Endothelial cell of umbilical vein (primary cell): ENCODE measurements around the gene MBD2. TPM values are rescaled to one million over a fixed set of nuclear protein-coding genes. Genes with fewer than 3 reads are reported as not detected.

ENCODE experiments used
- BruUV-seq: library from RNA; stranded (reverse); fragments of 400-500 nt; replicated peaks from 2 replicates; lab custom pipeline; 2021; lab: Mats Ljungman, UMichigan
- CTCF ChIA-PET: fragments of 300-600, 350-600 bp; sonication (Branson Sonifier 250); formaldehyde crosslinking; loops from one replicate; lab custom pipeline; 2021; ENCODE audit warnings: antibody characterized with exemption, inconsistent platforms; lab: Charles Lee
- POLR2A ChIA-PET: fragments of 300-600, 350-600 bp; sonication (Branson Sonifier 250); formaldehyde crosslinking; loops from one replicate; lab custom pipeline; 2021; ENCODE audit warnings: antibody characterized with exemption, inconsistent platforms; lab: Charles Lee
- DNase-seq: peaks from one replicate; pipeline ENCODE4 v3.0.0-alpha.2; 2011; ENCODE audit warnings: low read depth, low spot score
- FAIRE-seq: peaks from 2 replicates; lab custom pipeline; 2011; peaks lifted over from hg19 to GRCh38; lab: Jason Lieb, UNC
- H2AFZ ChIP-seq: 2 replicates; pipeline ENCODE4 v1.6.0; 2012; ENCODE audit warnings: low read depth, low read length, control low read depth, inconsistent platforms
- H3K27ac ChIP-seq: 2 replicates; pipeline ENCODE4 v1.5.1; 2011; ENCODE audit warnings: low read depth, mild to moderate bottlenecking, control low read depth, low read length, moderate library complexity; ENCODE audit not compliant: insufficient read depth
- H3K27me3 ChIP-seq, 2 experiments: 2 replicates each; pipeline versions ENCODE4 v1.6.0 to v1.6.1; 2011; ENCODE audit warnings: low read length in 2 of 2, mixed read lengths in 1 of 2; ENCODE audit not compliant: control insufficient read depth in 2 of 2, insufficient read depth in 2 of 2
- H3K36me3 ChIP-seq, 2 experiments: 2 replicates in 1 of 2; 3 replicates in 1 of 2; pipeline ENCODE4 v1.5.1; 2011; ENCODE audit warnings: low read length in 2 of 2, mild to moderate bottlenecking in 1 of 2, moderate library complexity in 1 of 2; ENCODE audit not compliant: control insufficient read depth in 2 of 2, insufficient read depth in 2 of 2; ENCODE audit errors: extremely low read depth in 1 of 2
- H3K4me1 ChIP-seq: 3 replicates; pipeline ENCODE4 v1.5.1; 2011; ENCODE audit warnings: mild to moderate bottlenecking, low read length; ENCODE audit not compliant: control insufficient read depth, insufficient read depth; ENCODE audit errors: extremely low read depth
- H3K4me2 ChIP-seq: 2 replicates; pipeline ENCODE4 v1.6.1; 2011; ENCODE audit warnings: low read length, control low read depth, mixed read lengths; ENCODE audit not compliant: insufficient read depth
- H3K4me3 ChIP-seq, 3 experiments: fragments of 200-600 bp in 1 of 3; sonication (generic), shearing (Covaris generic) in 1 of 3; replicated peaks in 1 of 3; 2 replicates each; pipeline ENCODE4 v1.5.1; 2011 to 2016; ENCODE audit warnings: control low read depth in 3 of 3, low read length in 3 of 3, mild to moderate bottlenecking in 2 of 3, inconsistent platforms in 1 of 3, low read depth in 1 of 3, moderate library complexity in 1 of 3; ENCODE audit not compliant: insufficient read depth in 1 of 3
- H3K79me2 ChIP-seq: 2 replicates; pipeline ENCODE4 v1.6.0; 2012; ENCODE audit warnings: low read length, inconsistent platforms; ENCODE audit not compliant: control insufficient read depth, insufficient read depth
- H3K9ac ChIP-seq: replicated peaks from 2 replicates; pipeline ENCODE3; 2011; ENCODE audit warnings: low read length, control low read depth; ENCODE audit not compliant: insufficient read depth; ENCODE audit errors: extremely low read depth
- H3K9me1 ChIP-seq: replicated peaks from 3 replicates; pipeline ENCODE4 v1.6.0; 2011; ENCODE audit warnings: mild to moderate bottlenecking, low read length; ENCODE audit not compliant: control insufficient read depth, insufficient read depth; ENCODE audit errors: extremely low read depth
- H3K9me3 ChIP-seq: replicated peaks from 2 replicates; pipeline ENCODE4 v1.5.1; 2012; ENCODE audit warnings: low read length, inconsistent platforms; ENCODE audit not compliant: control insufficient read depth, insufficient read depth
- H4K20me1 ChIP-seq: replicated peaks from 2 replicates; pipeline ENCODE3; 2011; ENCODE audit warnings: mild to moderate bottlenecking, low read length; ENCODE audit not compliant: control insufficient read depth, insufficient read depth; ENCODE audit errors: extremely low read depth
- EZH2 ChIP-seq: IDR thresholded peaks from 2 replicates; pipeline ENCODE4 v1.6.1; 2012; ENCODE audit warnings: borderline replicate concordance, low read depth, mild to moderate bottlenecking, moderate library complexity, low read length, inconsistent platforms; ENCODE audit not compliant: severe bottlenecking
- FOS ChIP-seq: IDR thresholded peaks from 2 replicates; pipeline ENCODE4 v1.6.1; 2011; ENCODE audit warnings: mild to moderate bottlenecking, low read length, moderate library complexity, borderline replicate concordance; ENCODE audit not compliant: insufficient read depth
- GATA2 ChIP-seq: IDR thresholded peaks from 2 replicates; pipeline ENCODE4 v1.7.0; 2011; ENCODE audit warnings: low read depth, mild to moderate bottlenecking, moderate library complexity, mixed read lengths, low read length; ENCODE audit not compliant: insufficient read length, insufficient read depth
- JUN ChIP-seq: IDR thresholded peaks from 2 replicates; pipeline ENCODE4 v1.6.1; 2011; ENCODE audit warnings: borderline replicate concordance, low read depth; ENCODE audit not compliant: insufficient read length, insufficient read depth
- MAX ChIP-seq: IDR thresholded peaks from 2 replicates; pipeline ENCODE4 v1.6.1; 2011; ENCODE audit not compliant: insufficient read depth, insufficient read length
- MYC ChIP-seq: IDR thresholded peaks from one replicate; pipeline ENCODE4 v1.6.1; 2011; ENCODE audit warnings: mild to moderate bottlenecking, low read depth, low read length
- POLR2A ChIP-seq: IDR thresholded peaks from 2 replicates; pipeline ENCODE4 v1.6.1; 2012; ENCODE audit warnings: low read depth, mild to moderate bottlenecking, control low read depth, low read length
- POLR2AphosphoS5 ChIP-seq: IDR thresholded peaks from 2 replicates; pipeline ENCODE4 v1.6.1; 2012; ENCODE audit warnings: low read depth, mild to moderate bottlenecking, control low read depth, low read length, moderate library complexity; ENCODE audit not compliant: insufficient read depth
- dilution Hi-C: fragments of 300-500 bp; cut with MboI; formaldehyde crosslinking; loops from one replicate; pipeline ENCODE4 v1.15.0; 2019; ENCODE audit warnings: low sequenced_read_pairs; ENCODE audit not compliant: extremely low pct_ligation_motif_present
- intact Hi-C: fragments of 100-400 bp; cut with micrococcal nuclease; formaldehyde crosslinking; loops from one replicate; pipeline ENCODE4 v1.10.0; 2022
- polyA plus RNA-seq, 4 experiments: library from polyadenylated mRNA; depleted of rRNA in 3 of 4; stranded (reverse) in 3 of 4; unstranded in 1 of 4; fragments of >200 nt; gene quantifications; 2 replicates each; pipeline versions ENCODE4 v1.2.1 to v1.2.3, GENCODE V29; 2011 to 2012; ENCODE audit warnings: missing spikeins in 1 of 4
- total RNA-seq: library from RNA; stranded (reverse); gene quantifications from 2 replicates; pipeline ENCODE4 v1.2.3, GENCODE V29; 2021
- TF ChIP-seq, protein P1 (sequence below), 2 donors: IDR thresholded peaks; 1 replicate in 1 of 2; 2 replicates in 1 of 2; pipeline ENCODE4 v1.5.1; 2011; ENCODE audit warnings: low read length in 2 of 2, mild to moderate bottlenecking in 2 of 2, moderate library complexity in 2 of 2, control low read depth in 1 of 2, inconsistent platforms in 1 of 2, low read depth in 1 of 2; ENCODE audit not compliant: insufficient read depth in 1 of 2; ENCODE audit errors: extremely low read depth in 1 of 2

Gene MBD2
- total and polyA plus RNA-seq, 2 donors (not counting 3 experiments of a cell fraction or from before 2014, with no cell fraction given): 86.8 to 110 TPM

DNA sequence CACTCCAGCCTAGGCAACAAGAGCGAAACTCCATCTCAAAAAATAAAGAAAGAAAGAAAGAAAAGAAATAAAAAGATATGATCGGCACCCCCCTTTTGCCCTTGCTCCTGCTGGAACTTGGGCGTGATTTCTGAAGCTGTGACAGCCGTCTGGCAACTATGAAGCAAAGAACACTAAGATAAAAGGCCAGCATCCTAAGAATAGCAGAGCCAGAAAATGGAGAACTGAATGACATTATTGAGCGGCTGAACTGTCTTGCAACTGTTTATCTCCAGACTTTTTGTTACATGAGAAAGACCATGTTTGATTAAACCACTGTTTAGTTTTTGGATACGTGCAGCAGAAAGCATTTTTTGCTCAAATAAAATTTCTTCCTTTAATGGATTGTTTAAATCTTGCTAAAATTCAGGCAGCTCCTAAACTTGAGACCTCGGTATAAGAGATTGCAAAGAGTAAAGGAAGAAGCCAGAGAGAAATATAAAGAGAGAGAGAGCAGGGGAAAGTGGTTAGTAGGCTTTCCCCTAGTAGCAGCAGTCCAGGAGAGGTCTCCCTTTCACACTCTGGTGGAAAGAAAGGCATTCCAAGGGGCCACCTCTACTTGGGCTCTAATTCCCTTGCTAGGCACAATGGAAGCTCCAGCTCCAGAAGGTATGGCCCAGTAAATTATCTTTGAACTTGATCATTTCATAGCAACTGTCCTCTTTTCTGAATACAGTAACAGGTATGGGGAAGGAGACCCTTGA lies 8.2 kb upstream of the MBD2 start:
- no peaks in the 10 kb centered on the region for H3K9me3 ChIP-seq
- H3K9ac ChIP-seq: peak overlapping the region; percentile 18
- no peaks in the 10 kb centered on the region for H3K9me1 ChIP-seq
- dilution Hi-C loops: no loop called here
- no peaks in the 10 kb centered on the region for H3K36me3 ChIP-seq
- intact Hi-C loops: loop anchor here (1.0 kb wide), 2 partner anchors 8 to 37 kb away; partner anchors contain the start of genes MBD2 and POLI
- H2AFZ ChIP-seq: no peak overlapping the region
- FAIRE-seq (no peak), DNase-seq (no peak)
- no peaks in the 10 kb centered on the region for H4K20me1 ChIP-seq
- no TSS peak for BruUV-seq
- H3K79me2 ChIP-seq: no peaks in the 10 kb centered on the region
- CTCF ChIA-PET: interaction anchor here (0.6 to 1.7 kb wide), 5 partner anchors 8 to 56 kb away, joined by 3 to 8 read pairs (median 4); partner anchors contain the start of genes MBD2 and POLI
- no peaks in the 10 kb centered on the region for H3K27me3 ChIP-seq
- H3K4me1 ChIP-seq: peaks cover 37% of the 10 kb centered on the region
- no peak overlapping the region for H3K4me3 ChIP-seq
- H3K4me2 ChIP-seq: peak overlapping the region; percentile 25
- H3K27ac ChIP-seq: peak overlapping the region; percentile 72
- POLR2A ChIA-PET: interaction anchor here (1.3 kb wide), 1 partner anchor 37 kb away, joined by 4 read pairs; the partner anchor contains the start of gene POLI
- TF ChIP-seq MAX: no peak
- no peak for TF ChIP-seq POLR2AphosphoS5
- TF ChIP-seq MYC: no peak

DNA sequence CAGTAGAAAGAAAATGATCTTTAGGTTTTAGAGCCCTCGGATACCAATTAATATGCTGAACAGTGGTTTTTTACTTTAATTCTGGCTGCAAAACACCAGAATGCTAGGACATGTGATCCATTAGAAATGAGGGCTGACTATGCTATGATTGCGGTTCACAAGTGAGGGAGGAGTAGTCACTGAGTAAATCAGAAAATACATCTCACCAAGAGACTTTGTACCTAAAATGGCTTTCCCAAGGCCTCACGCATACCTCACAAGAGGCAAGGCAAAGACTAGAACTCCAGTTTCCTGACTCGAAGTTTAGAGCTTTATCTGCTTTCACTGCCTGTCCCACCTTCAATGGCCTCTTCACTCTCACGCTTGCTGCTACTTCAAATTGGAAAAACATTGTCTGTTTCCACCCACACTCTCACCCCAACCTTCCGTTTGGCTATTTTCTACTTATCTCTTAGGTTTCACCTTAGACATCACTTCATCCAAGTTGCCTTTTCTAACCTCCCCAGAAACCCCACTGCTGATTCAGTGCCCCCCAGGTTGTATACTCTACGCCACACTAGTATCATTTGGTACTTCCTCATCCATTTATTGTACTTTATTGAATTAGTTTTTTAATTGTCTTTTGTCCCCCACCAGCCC lies 5.1 kb upstream of the MBD2 start:
- dilution Hi-C loops: no loop called here
- Histone ChIP-seq H4K20me1 (no peaks in the 10 kb centered on the region), H3K4me2 (no peak overlapping the region), H3K36me3 (no peaks in the 10 kb centered on the region), H3K9ac (no peak overlapping the region), H3K4me3 (no peak overlapping the region), H3K27ac (no peak overlapping the region), H3K9me3 (no peaks in the 10 kb centered on the region), H3K4me1 (peaks cover 26% of the 10 kb centered on the region), H2AFZ (no peak overlapping the region), H3K79me2 (no peaks in the 10 kb centered on the region), H3K27me3 (no peaks in the 10 kb centered on the region), H3K9me1 (no peaks in the 10 kb centered on the region)
- intact Hi-C loops: no loop called here
- FAIRE-seq (no peak), DNase-seq (no peak)
- ChIA-PET POLR2A (no interaction called here), CTCF (no interaction called here)
- TF ChIP-seq JUN: no peak
- TF ChIP-seq GATA2: no peak
- TF ChIP-seq EZH2: no peak
- no peak for TF ChIP-seq FOS
- TF ChIP-seq POLR2A: no peak
- TF ChIP-seq MAX: no peak
- TF ChIP-seq MYC: no peak
- no peak for TF ChIP-seq POLR2AphosphoS5
- TF ChIP-seq, protein P1, sequence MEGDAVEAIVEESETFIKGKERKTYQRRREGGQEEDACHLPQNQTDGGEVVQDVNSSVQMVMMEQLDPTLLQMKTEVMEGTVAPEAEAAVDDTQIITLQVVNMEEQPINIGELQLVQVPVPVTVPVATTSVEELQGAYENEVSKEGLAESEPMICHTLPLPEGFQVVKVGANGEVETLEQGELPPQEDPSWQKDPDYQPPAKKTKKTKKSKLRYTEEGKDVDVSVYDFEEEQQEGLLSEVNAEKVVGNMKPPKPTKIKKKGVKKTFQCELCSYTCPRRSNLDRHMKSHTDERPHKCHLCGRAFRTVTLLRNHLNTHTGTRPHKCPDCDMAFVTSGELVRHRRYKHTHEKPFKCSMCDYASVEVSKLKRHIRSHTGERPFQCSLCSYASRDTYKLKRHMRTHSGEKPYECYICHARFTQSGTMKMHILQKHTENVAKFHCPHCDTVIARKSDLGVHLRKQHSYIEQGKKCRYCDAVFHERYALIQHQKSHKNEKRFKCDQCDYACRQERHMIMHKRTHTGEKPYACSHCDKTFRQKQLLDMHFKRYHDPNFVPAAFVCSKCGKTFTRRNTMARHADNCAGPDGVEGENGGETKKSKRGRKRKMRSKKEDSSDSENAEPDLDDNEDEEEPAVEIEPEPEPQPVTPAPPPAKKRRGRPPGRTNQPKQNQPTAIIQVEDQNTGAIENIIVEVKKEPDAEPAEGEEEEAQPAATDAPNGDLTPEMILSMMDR (IDR thresholded peaks at IDR 0.05; ENCODE audit: extremely low read depth in 1 of 2, insufficient read depth in 1 of 2, low read depth in 1 of 2, low read length in 2 of 2): no peak
- no TSS peak for BruUV-seq
